Stimulated activated CD4-positive, alpha-beta T cell treated with anti-CD3 and anti-CD28 coated beads, Interleukin-4, amount 100 ng/mL, for 48 hours (primary cell): Measurements from ENCODE around the gene MAPK14.
"Not testable (repeated sequence)": the region's sequence is repeated elsewhere in the genome, so short reads cannot be mapped to it uniquely, and the experiment has no call there.

Source experiments
- DNase-seq, 2 donors: peaks; one replicate each; pipeline ENCODE4 v3.0.0-alpha.2; 2020; ENCODE audit warnings: low read depth in 2 of 2

The MAPK14 gene

DNA sequence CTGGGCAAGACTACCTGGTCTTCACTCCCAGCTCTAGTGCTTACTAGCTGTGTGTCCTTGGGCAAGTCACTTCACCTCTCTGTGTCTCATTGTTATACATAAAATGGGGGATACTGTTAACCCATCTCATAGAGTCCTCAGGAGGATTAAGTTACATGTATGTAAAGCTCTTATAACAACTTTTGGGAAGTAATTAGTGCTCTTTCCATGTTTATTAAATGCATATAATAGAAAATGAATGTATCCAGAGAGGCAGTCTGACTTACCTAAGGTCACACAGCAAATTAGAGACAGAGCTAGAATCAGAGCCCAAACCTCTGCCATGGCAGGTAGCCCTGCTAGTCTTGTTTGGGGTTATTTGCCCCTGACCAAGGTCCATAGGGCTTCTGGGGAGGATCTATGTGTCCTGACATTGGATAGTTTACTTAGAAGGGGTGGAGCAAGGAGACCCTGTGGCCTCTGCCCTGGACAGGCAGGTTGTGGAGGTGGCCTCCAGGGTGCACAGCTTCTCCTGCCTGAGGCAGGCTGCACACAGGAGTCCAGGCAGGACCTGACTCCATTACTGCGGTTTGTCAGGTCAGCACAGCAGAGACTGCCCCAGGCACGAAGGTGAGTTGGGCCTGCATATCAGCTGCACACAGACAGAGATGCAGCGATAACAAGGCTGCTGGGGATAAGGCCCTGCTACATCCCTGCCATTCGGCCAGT is 94.3 kb downstream of the MAPK14 start:
- no peak for DNase-seq

DNA sequence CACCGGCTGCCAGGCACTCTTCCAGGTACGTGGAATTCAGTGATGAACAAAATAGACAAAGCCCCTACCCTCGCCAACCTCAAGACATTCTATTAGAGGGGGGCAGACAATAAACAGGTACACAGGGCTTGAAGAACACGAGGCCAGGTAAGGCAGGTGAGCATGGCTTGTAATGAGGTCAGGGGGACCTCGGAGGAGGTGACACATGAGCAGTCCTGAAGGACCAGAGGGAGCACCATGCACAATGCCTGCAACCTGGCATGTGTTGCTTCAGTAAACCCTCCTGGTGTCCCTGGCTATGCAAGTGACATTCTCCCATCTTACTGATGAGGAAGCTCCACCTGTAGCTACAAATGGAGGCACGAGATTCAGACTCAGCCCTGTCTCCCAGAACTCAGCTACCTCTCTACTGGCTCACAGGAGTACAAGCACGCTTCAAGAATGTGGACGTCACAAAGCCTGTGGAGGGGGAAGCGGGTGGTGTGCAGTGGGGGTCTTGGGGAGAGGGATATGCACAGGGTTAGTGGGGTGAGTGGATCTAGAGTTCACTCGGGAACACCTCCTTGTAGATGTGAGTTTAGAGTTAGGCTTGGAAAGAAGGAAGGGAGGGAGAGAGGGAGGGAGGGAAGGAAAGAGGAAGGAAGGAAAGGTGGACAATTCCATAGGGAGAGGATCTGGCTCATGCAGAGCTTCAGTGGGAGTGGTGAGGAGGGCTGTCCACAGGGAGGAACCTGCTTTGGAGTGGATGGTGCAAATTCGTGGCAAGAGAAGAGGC is 95.1 kb downstream of the MAPK14 start:
- no peak for DNase-seq

DNA sequence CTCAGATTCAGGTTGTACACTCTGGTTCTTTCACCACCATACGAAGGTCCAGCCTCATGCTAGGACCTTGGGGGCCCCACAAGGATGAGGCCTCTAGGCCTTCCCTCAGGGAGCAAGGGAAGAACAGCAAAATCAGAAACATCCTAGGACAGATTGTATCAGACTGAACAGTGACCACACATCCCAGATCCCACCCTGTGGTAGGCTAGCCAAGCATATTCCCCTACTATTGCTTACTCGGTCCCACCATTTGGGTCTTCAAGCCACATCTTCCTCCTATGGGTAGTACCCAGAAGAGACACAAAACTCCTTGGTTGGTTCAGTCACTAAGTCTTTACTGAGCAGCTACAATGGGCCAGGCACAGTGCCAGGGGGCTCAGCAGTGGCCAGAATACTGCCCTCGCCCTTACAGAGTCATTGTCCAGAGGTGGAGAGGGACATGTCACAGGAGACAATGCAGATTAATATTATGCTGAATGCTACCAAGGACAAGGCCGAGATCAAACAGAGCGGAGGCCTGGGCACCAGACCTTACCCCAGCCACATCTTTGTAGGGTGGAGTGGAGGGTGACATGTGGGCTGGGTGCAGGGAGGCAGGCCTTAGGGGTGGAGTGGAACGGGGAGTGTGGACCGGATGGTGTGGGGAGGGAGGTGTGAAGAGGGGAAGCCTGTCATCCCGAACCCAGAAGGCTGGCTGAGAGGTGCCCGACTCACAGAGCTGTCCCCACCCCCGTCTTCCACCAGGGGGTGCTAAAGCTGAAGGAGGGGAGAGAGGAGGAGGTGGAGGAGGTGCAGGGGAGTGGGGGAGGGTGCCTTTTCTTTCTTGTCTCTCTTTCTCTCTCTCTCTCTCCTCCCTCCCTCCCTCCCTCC is 95.9 kb downstream of the MAPK14 start:
- DNase-seq, result peak; percentile 86 to 88

DNA sequence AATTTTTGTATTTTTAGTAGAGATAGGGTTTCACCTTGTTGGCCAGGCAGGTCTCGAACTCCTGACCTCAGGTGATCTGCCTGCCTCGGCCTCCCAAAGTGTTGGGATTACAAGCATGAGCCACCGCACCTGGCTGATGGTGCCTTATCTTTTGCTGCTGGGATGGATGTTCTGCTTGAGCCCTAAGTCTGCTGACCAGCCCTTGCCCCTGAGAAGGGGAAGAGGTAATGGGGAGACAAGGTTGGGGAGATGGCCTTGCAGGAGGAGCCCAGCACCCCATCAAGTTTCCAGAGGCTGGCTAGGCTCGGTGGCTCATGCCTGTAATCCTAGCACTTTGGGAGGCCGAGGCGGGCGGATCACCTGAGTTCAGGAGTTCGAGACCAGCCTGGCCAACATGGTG is 96.7 kb downstream of the MAPK14 start:
- DNase-seq, result not testable (repeated sequence)

DNA sequence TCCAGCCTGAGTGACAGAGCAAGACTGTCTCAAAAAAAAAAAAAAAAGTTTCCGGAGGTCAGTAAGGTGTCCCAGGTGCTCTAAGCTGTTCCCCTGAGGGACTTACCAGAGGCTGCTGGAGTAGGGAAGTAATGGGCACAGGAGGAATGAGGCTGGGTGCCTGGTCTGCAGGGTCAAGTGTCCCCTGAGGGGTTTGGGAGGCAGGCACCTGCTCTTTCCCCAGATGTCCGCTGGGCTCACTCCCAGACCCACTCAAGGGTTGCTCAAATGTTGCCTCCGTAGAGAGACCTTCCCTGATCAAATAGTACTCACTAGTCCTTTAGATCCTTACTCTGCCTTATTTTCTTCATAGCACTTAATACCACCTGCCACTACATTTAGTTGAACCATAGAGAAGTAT is 97.3 kb downstream of the MAPK14 start:
- no peak for DNase-seq

DNA sequence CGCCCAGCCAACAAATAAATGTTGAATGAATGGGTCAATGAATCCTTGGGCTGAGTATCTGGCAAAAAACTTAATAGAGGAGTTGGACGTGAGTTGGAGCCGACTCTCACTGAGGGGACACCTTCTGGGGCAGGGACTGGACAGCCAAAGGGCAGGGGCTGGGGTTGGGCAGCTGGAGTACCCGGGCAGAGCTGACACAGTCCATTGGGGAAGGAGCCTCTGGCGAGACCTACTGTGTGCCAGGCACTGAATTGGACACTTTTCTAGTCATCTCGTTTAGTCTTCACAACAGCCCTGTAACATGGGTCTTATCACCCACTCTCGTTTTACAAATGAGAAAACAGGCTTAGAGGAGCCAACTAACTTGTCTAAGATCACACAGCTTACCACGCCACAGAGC is 98.0 kb downstream of the MAPK14 start:
- no peak for DNase-seq

- DNase-seq, result no peak
These were observed 98.5 kb downstream of the MAPK14 start for GRCh38 chr6:36126121-36126520.

DNA sequence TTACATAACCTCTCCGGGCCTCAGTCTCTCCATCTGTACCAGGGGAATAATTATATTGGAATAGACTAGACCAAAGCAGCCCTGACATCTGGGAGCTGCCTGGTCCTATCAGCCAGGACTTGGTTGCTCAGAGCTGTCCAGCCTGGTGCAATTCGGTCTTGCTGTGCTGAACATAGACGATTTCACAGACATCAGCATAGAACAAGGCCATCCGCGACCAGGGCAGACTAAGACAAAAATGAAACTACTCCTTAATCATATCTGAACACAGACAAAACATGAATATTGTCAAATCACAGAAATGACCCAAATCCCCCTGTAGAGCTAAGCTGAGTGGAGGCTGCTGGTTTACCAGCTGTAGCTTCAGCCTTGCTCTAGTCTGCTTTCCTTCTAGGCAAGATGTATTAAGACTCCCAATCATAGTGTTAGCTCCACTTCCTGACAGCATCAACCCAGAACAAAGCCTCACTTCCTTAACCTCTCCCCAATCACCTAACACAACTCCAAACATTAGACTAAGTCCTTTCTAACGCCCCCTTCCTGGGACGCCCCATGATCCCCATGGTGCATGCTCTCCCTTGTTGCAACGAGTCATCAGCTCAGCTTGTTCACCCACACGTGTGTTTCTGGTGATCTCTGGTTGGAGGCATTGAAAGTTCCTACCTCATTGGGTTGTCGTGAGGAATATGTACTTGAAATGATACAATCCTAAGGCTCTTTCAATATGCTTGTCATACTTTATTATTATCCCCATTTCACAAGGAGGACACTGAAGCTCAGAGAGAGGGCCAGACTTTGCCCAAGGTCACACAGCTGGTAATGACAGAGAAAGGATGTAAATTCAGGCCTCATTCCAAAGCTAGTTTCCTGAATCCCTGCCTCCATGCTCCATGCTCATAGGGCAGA is 99.2 kb downstream of the MAPK14 start:
- DNase-seq, result no peak

GRCh38 chr6:36127462-36128016 is 99.9 kb downstream of the MAPK14 start:
- DNase-seq, result no peak

DNA sequence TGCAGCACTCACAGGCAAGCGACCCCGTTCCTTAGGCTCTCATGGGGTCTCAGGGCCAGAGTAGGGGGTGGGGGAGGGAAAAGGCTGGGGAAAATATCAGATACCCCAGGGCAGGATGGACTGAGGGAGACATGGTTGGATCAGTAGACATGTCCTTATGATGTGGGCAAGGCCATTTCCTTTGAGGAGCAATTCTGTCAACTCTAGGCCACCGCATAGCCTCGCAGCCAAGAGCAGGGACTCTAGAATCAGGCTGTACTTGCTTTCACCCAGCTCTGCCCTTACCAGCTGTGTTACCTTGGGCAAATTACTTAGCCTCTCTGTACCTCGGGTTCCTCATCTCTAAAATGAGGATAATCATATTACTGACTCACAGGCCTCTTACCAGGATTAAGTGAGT is 100.5 kb downstream of the MAPK14 start:
- no peak for DNase-seq

- no peak for DNase-seq
These were observed 101.2 kb downstream of the MAPK14 start for GRCh38 chr6:36128793-36129192.

DNA sequence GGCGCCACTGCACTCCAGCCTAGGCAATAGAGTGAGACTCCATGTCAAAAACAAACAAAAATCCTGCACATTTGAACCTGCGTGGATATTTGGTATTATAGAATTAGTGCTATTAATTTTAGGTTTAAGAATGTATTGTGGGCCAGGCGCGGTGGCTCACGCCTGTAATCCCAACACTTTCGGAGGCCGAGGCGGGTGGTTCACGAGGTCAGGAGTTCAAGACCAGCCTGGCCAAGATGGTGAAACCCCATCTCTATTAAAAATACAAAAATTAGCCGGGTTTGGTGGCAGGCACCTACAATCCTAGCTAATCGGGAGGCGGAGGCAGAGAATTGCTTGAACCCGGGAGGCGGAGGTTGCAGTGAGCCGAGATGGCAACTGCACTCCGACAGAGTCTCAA is 101.7 kb downstream of the MAPK14 start:
- not testable (repeated sequence) for DNase-seq

DNA sequence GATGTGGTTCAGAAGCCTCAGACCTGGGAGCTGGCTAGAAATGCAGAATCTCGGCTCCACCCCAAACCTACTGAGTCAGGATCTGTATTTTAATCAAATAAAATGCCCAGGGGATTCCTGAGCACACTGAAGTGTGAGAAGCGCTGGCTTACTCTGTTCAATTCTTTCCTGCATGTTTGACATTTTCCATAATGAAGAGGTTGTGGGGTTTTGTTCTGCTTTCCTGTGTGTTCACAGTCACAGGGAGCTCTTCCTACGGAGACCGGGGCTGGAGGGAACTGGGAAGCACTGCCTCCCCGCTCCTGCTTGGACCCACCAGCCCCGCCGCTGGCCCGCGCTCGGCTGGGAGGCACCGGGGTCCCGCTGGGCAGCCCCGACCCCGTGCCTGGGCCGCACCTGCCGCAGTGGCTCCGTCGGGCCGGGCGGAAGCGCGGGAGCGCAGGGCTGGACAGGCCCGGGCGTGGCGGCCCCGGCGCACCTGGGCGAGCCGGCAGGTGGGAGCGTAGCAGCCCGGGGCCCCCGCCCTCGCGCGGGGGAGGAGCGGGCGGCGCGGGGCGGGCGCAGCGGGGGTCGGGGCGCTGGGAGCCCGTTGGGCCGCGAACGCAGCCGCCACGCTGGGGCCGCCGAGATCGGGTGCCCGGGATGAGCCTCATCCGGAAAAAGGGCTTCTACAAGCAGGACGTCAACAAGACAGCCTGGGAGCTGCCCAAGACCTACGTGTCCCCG is 102.5 kb downstream of the MAPK14 start, which contains the start of gene MAPK13:
Gene MAPK13, plus strand, starts transcription at position 573 of the 726 bp plus-strand sequence. Its CDS starts 70 bp downstream, at position 643.
- no peak for DNase-seq

DNA sequence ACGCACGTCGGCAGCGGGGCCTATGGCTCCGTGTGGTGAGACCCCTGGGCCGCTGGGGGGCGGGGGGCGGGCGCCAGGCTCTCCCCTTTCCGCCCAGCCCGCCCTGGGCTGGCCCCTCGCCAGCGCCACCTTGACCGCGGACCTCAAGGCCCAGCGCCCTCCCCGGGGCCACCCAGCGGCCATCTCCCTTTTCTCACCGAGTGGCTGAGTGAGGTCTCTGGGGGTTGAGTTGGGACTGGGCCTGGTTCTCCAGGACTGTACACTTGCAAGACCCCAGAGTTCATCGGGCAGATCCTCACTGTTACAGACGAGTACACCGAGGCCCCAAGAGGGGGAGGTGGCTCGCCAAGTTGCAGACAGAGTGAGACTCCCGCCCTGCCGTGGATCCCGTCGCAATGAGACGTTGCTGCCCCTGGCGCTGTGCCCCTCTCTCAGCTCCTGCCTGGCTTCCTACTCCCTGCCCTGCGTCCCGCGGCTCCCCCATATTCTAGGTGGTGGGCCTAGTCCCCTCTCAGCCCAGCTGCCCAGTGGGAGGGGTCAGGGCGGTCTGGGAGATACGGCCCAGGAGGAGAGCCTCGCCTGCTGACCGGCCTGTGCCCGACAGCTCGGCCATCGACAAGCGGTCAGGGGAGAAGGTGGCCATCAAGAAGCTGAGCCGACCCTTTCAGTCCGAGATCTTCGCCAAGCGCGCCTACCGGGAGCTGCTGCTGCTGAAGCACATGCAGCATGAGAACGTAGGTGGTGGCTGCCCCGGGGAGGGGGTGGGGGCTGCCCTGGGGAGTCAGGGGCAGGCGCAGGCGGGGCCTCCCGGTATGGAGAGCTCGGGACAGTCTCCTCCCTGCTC is 103.3 kb downstream of the MAPK14 start:
- peak; percentile 58 to 60 for DNase-seq

DNA sequence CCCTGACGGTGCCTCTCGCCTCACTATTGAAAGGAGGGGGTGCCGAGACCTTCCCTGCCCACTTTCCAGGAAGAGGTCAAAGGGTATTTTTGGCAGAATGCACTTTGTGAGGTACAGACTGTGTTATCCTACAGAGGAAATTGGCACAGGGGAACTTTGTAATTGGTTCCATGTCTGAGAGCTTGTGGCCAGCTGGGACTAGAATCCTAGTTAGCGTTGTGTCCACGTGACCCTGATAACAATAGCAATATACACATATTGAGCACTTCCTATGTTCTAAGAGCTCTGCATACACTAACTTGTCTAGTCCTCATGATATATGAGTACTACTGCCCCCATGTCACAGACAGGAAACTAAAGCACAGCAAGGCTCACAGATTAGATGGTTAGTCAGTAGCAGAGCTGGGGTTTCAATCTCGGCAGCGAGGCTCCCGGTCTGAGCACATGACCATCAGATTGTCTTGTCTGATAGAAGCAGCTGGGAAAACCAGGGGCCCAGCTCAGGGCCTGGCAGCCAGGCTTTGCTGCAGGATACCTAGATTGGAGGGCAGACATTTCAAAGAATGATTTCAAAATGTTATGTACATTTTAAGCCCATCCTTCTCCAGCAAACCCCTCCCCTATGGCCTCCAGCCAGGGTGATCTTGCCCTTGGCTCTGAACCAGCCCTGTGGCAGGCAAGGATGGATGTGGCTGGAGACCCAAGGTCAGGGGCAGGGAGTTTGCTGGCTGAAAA is 104.1 kb downstream of the MAPK14 start:
- DNase-seq, result no peak

GRCh38 chr6:36132246-36132895 is 104.8 kb downstream of the MAPK14 start:
- DNase-seq, result no peak

DNA sequence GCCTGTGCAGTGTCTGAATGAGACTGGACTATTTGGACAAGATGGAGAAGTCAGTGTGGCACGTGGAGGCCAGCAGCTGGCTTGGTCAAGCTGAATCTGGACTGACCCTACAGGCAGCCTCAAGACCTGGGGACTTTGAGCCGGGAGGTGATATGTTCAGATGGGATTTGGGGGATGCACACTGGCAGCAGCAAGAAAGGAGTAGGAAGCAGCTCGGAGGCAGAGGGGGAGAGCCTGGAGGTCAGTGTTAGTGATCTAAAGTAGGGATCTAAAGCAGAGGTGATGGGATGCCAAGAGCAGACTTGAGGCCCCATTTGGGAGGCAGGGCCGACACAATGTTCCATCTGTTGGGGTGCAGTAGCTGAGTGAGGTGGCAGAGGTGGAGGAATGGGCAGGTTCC is 105.5 kb downstream of the MAPK14 start:
- DNase-seq, result no peak

DNA sequence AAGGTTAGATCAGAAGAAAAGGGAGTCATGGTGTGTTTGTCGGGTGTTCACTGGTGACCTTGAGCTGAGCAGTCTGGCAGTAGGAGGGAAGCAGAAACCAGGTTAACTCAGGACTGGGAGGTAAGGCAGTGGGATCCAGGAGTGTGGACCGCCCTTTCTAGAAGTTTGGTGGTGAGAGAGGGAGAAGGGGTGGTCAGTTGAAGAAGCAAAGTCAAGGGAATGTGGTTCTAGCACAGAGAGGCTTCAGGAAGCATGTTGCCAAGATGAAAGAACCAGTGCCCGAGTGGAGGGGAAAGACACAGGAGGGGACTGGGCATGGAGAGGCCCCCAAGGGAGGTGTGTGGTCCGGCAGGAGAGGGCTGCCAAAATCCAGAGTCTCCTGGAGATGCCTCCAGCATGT is 106.3 kb downstream of the MAPK14 start:
- no peak for DNase-seq
